Cardiac muscle cell (in vitro differentiated cells and primary cell): Measurements from ENCODE around the gene TWNK. TPM values are rescaled to one million over a fixed set of nuclear protein-coding genes. Genes with fewer than 3 reads are reported as not detected.
"Not testable (repeated sequence)": the region's sequence is repeated elsewhere in the genome, so short reads cannot be mapped to it uniquely, and the experiment has no call there.

Experiments
- DNase-seq, 2 donors: peaks; one replicate each; pipeline versions ENCODE4 v3.0.0 to v3.0.0-alpha.2; 2010 to 2017; ENCODE audit warnings: low read depth in 1 of 2, low spot score in 1 of 2
- H3K27ac ChIP-seq: fragments of 200-600 bp; sonication (generic); 2 replicates; pipeline ENCODE4 v1.5.1; 2016
- H3K27me3 ChIP-seq: fragments of 200-600 bp; sonication (generic); 2 replicates; pipeline ENCODE4 v1.6.0; 2016; ENCODE audit warnings: control low read depth
- H3K36me3 ChIP-seq: fragments of 200-600 bp; sonication (generic); 2 replicates; pipeline ENCODE4 v1.5.1; 2016; ENCODE audit warnings: control low read depth
- H3K4me1 ChIP-seq: fragments of 200-600 bp; sonication (generic); 2 replicates; pipeline ENCODE4 v1.8.1; 2017; ENCODE audit warnings: low read depth, mild to moderate bottlenecking, mixed run types
- H3K4me3 ChIP-seq: fragments of 200-600 bp; sonication (generic); 2 replicates; pipeline ENCODE4 v1.5.1; 2016; ENCODE audit warnings: mild to moderate bottlenecking
- H3K9me3 ChIP-seq: fragments of 200-600 bp; sonication (generic); 2 replicates; pipeline ENCODE4 v1.5.1; 2017; ENCODE audit warnings: low read depth, mild to moderate bottlenecking, control low read depth
- polyA plus RNA-seq: library from polyadenylated mRNA; unstranded; fragments of >200 nt; fragmentation: Nextera tagmentation; extraction: Ambion mirVana; gene quantifications from 2 replicates; pipeline ENCODE4 v1.2.1, GENCODE V29; 2016
- total RNA-seq: library from RNA; depleted of rRNA; stranded (reverse); fragments of >200 nt; gene quantifications from 2 replicates; pipeline ENCODE4 v1.2.3, GENCODE V29; 2016
- TF ChIP-seq, protein P1 (sequence below): IDR thresholded peaks from 2 replicates; pipeline ENCODE4 v1.5.1; 2012; ENCODE audit warnings: low read depth, mild to moderate bottlenecking, low read length

TWNK gene
- total and polyA plus RNA-seq, 2 experiments from 2014 or later: 6.9 to 7.6 TPM

DNA sequence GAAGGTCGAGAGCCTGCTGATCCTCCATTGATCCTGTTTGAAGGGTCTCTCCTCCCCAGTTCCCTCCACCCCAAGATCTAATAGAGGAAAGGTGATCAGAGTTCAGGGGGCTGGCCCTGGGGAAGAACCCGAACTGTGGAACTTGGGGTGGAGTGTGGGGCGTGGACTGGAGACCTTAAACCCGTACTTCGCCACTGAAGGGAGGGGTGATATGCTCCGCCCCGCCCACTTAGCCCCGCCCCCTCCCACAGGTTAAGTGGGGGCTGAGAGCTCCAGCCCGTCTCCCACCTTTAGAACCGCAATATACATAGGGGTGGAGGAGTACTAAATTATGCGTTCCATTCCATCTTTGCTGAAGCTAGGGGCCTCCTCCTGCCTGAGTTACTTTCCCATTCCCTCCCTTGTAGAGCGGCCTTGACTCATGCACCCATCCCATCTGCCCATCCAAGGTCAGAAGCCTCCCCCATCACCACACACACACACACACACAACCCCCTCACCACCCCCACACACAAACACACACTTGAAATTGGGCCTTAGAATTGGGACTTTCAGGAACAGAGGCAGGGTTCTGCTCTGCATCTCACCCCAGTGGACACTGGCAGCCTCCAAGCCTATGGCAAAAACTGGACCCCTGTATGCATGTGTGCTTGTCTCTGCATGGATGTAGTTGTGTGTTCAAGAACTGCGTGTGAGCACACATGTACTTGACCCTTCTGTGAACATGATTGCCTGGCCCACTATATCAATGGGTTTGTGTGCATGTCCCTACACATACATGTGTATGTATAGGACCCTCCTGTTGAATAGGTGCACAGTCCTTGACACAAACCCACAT lies 17.0 kb upstream of the TWNK start:
- H3K4me3 ChIP-seq: peak overlapping the region; percentile 81
- TF ChIP-seq, protein P1, sequence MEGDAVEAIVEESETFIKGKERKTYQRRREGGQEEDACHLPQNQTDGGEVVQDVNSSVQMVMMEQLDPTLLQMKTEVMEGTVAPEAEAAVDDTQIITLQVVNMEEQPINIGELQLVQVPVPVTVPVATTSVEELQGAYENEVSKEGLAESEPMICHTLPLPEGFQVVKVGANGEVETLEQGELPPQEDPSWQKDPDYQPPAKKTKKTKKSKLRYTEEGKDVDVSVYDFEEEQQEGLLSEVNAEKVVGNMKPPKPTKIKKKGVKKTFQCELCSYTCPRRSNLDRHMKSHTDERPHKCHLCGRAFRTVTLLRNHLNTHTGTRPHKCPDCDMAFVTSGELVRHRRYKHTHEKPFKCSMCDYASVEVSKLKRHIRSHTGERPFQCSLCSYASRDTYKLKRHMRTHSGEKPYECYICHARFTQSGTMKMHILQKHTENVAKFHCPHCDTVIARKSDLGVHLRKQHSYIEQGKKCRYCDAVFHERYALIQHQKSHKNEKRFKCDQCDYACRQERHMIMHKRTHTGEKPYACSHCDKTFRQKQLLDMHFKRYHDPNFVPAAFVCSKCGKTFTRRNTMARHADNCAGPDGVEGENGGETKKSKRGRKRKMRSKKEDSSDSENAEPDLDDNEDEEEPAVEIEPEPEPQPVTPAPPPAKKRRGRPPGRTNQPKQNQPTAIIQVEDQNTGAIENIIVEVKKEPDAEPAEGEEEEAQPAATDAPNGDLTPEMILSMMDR: no peak
- H3K36me3 ChIP-seq: no peaks in the 10 kb centered on the region
- no peak for DNase-seq
- H3K27me3 ChIP-seq: no peaks in the 10 kb centered on the region
- H3K4me1 ChIP-seq: peaks cover 9% of the 10 kb centered on the region
- no peak overlapping the region for H3K27ac ChIP-seq
- H3K9me3 ChIP-seq: no peaks in the 10 kb centered on the region

DNA sequence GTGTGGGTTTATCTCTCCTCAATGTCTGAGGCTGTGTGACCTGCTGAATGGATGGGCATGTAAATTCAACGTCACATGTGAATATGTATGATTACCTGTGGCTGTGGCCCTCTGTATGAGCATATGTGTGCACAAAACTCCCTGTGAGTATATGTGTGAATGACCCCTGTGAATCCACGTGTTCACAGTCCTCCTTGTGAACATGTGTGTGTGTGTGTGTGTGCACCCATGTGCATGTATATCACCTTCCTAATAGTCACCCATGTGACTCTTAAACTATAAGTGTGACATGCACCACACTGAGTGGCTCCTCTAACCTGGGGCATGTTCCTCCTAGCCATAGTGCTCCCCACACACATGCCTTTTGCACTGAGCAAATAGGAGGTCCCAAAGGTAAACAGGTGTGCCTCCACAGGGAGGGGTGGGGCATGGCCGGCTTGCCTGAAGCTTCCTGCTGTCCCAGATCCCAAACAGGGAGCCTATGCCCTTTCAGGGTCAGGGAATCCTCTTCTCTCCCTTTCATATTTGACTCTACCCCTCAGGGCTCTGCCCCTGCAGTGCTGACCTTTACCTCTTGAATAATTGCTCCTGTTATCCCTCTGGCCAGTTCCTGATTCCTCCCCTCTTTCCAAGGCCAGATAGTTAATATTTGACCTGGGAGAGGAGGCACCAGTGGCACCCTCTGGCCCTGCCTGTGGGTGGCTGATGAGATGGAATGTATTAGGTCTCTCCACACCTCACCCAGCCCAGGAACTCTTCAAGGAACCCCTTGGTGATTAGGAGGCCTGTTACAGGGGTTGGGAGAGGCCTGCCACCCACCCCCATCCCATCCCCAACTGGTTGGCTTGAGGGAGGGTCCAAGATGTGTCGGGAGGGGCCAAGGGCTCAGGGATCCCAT lies 16.2 kb upstream of the TWNK start:
- H3K4me1 ChIP-seq: peaks cover 9% of the 10 kb centered on the region
- no peaks in the 10 kb centered on the region for H3K36me3 ChIP-seq
- TF ChIP-seq, protein P1: no peak
- DNase-seq: no peak
- H3K4me3 ChIP-seq: no peak overlapping the region
- no peak overlapping the region for H3K27ac ChIP-seq
- H3K9me3 ChIP-seq: no peaks in the 10 kb centered on the region
- H3K27me3 ChIP-seq: no peaks in the 10 kb centered on the region

DNA sequence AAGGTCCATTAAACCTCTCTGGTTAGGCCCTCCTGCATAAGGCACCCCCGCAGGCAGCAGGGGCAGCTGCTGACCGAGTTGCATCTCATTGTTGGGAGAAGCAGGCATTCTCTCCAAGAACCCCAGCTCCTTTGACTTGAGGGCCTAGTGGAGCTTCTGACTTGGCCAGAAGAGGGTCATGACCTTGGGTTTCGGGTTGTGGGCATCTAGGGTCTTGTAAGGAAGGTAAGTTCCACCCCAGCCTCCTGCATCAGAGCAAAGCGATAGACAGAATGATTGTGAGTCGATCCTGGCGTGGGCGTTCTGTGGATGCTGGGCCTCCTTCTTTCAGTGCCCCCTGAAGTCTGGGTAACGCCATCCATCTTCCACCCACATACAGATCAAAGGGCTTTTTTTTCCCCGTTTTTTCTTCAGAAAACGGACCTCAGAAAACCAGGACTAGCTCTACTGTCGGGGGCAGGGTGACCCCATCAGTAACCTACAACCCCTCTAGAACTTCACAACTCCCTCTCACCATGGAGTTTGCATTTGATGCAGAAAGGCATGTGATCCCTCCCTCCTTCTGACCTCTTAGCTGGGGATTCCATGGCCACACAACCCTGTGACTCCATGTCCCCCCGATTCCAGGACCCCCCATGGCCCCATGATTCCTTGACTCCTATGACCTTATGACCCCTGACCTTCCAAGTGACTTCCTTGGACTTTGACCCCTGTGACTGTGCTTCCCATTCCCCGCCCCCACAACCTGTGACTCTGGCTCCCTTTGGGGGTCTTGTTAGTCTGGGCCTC lies 15.0 kb upstream of the TWNK start:
- Histone ChIP-seq H3K9me3 (no peaks in the 10 kb centered on the region), H3K27ac (no peak overlapping the region), H3K36me3 (no peaks in the 10 kb centered on the region), H3K4me1 (peaks cover 2% of the 10 kb centered on the region), H3K27me3 (no peaks in the 10 kb centered on the region), H3K4me3 (no peak overlapping the region)
- TF ChIP-seq, protein P1: no peak
- no peak for DNase-seq

DNA sequence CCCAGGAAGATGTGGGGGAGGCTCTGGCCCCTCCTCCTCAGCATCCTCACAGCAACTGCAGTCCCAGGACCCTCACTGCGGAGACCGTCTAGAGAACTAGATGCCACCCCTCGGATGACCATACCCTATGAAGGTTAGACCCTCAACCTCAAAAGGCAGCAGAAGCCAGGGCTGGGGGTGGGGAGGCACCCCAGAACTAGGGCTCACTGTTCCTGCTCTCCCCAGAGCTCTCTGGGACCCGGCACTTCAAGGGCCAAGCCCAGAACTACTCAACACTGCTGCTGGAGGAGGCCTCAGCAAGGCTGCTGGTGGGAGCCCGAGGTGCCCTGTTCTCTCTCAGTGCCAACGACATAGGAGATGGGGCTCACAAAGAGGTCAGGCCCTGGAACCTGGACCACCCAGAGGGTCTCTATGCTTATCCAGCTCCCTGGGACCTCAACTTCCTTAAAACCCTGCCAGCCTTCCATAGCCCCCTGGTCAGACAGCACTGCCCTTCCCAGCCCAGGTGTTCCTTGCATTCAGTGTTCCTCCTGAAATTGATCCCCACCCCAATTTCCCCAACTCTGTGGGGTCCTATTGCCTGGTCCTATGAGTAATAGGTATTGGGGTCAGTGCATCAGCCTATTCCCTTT lies 14.3 kb upstream of the TWNK start:
- DNase-seq: no peak
- TF ChIP-seq, protein P1: no peak
- no peaks in the 10 kb centered on the region for H3K9me3 ChIP-seq
- H3K36me3 ChIP-seq: no peaks in the 10 kb centered on the region
- no peak overlapping the region for H3K27ac ChIP-seq
- no peaks in the 10 kb centered on the region for H3K27me3 ChIP-seq
- no peak overlapping the region for H3K4me3 ChIP-seq
- no peaks in the 10 kb centered on the region for H3K4me1 ChIP-seq

DNA sequence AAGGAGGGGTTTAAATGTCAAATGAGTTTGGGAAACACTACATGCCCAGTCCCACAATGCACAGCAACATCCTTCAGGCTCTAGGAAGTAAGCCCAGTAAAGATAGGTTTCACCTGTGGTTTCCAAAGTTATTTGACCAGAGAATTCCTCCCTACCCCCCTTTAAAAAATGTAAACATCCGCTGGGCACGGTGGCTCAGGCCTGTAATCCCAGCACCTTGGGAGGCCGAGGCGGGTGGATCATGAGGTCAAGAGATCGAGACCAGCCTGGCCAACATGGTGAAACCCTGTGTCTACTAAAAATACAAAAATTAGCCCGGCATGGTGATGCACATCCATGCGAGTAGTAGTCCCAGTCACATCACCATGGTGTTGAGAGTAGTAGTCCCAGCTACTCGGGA lies 11.9 kb upstream of the TWNK start:
- H3K36me3 ChIP-seq, DNase-seq, H3K4me3 ChIP-seq, H3K9me3 ChIP-seq, H3K4me1 ChIP-seq, H3K27me3 ChIP-seq, H3K27ac ChIP-seq: not testable (repeated sequence)
